Mesendoderm (in vitro differentiated cells): ENCODE measurements around the gene RAPGEF5.

Source experiments
- DNase-seq: peaks from one replicate; pipeline ENCODE4 v3.0.0; 2013
- H2AK5ac ChIP-seq: 2 replicates; pipeline ENCODE4 v1.6.1; 2013; ENCODE audit warnings: low read length, inconsistent platforms
- H2BK120ac ChIP-seq: 2 replicates; pipeline ENCODE4 v1.6.1; 2013; ENCODE audit warnings: low read depth, mild to moderate bottlenecking, low read length, moderate library complexity, mixed read lengths
- H2BK15ac ChIP-seq: replicated peaks from 2 replicates; pipeline ENCODE4 v1.6.1; 2013; ENCODE audit warnings: low read depth, mild to moderate bottlenecking, moderate library complexity
- H2BK5ac ChIP-seq: 2 replicates; pipeline ENCODE4 v1.6.1; 2013; ENCODE audit warnings: low read length, inconsistent platforms
- H3K18ac ChIP-seq: 2 replicates; pipeline ENCODE4 v1.6.1; 2013; ENCODE audit warnings: mild to moderate bottlenecking, low read length, mixed read lengths
- H3K23ac ChIP-seq: one replicate; pipeline ENCODE4 v1.6.1; 2013; ENCODE audit warnings: low read length
- H3K27ac ChIP-seq: 2 replicates; pipeline ENCODE4 v1.5.1; 2013; ENCODE audit warnings: low read depth, mild to moderate bottlenecking, inconsistent platforms, low read length, moderate library complexity
- H3K27me3 ChIP-seq: 2 replicates; pipeline ENCODE4 v1.6.1; 2013; ENCODE audit warnings: low read length, control low read depth, mild to moderate bottlenecking, inconsistent platforms; ENCODE audit not compliant: insufficient read depth, poor library complexity
- H3K36me3 ChIP-seq: 2 replicates; pipeline ENCODE4 v1.6.1; 2013; ENCODE audit warnings: low read length, inconsistent platforms; ENCODE audit not compliant: control insufficient read depth, insufficient read depth
- H3K4ac ChIP-seq: one replicate; pipeline ENCODE4 v1.6.1; 2013; ENCODE audit warnings: low read depth, mild to moderate bottlenecking, low read length, moderate library complexity
- H3K4me1 ChIP-seq: 2 replicates; pipeline ENCODE4 v1.6.1; 2013; ENCODE audit warnings: low read depth, low read length, inconsistent platforms; ENCODE audit not compliant: control insufficient read depth
- H3K4me2 ChIP-seq: 2 replicates; pipeline ENCODE4 v1.6.1; 2013; ENCODE audit warnings: low read length
- H3K4me3 ChIP-seq: 2 replicates; pipeline ENCODE4 v1.5.1; 2013; ENCODE audit warnings: mild to moderate bottlenecking, low read length
- H3K56ac ChIP-seq: one replicate; pipeline ENCODE4 v1.6.1; 2013; ENCODE audit warnings: low read length
- H3K79me1 ChIP-seq: 2 replicates; pipeline ENCODE4 v1.6.1; 2013; ENCODE audit warnings: low read length, inconsistent platforms
- H3K79me2 ChIP-seq: 2 replicates; pipeline ENCODE4 v1.6.1; 2013; ENCODE audit warnings: mild to moderate bottlenecking, low read length; ENCODE audit not compliant: control insufficient read depth, insufficient read depth
- H3K9ac ChIP-seq: 2 replicates; pipeline ENCODE4 v1.6.1; 2013; ENCODE audit warnings: low read length, inconsistent platforms
- H4K5ac ChIP-seq: one replicate; pipeline ENCODE4 v1.6.1; 2013; ENCODE audit warnings: low read length
- H4K8ac ChIP-seq: one replicate; pipeline ENCODE4 v1.6.1; 2013; ENCODE audit warnings: low read depth, mild to moderate bottlenecking, control low read depth, low read length, moderate library complexity
- WGBS: extraction: QIAGEN DNeasy Blood & Tissue Kit; methylation state at CpG from one replicate; pipeline ENCODE4 v1.1.7; 2013; ENCODE audit warnings: low lambda C conversion rate, missing lambda C conversion rate; ENCODE audit not compliant: insufficient coverage; ENCODE audit errors: extremely low coverage; 5-methylcytosine and 5-hydroxymethylcytosine counted together

The RAPGEF5 gene

GRCh38 chr7:22400936-22401553 is 44.1 kb upstream of the RAPGEF5 start:
- no peak overlapping the region for H4K5ac ChIP-seq
- H3K27ac ChIP-seq = no peak overlapping the region
- no peaks in the 10 kb centered on the region for H3K79me1 ChIP-seq
- DNase-seq = no peak
- no peak overlapping the region for H3K4ac ChIP-seq
- no peak overlapping the region for H4K8ac ChIP-seq
- no peak overlapping the region for H3K4me2 ChIP-seq
- H3K56ac ChIP-seq = no peak overlapping the region
- H2AK5ac ChIP-seq = no peak overlapping the region
- no peaks in the 10 kb centered on the region for H3K27me3 ChIP-seq
- H2BK120ac ChIP-seq = no peak overlapping the region
- no peak overlapping the region for H2BK5ac ChIP-seq
- no peak overlapping the region for H3K4me3 ChIP-seq
- H3K79me2 ChIP-seq = no peaks in the 10 kb centered on the region
- no peaks in the 10 kb centered on the region for H3K4me1 ChIP-seq
- no peak overlapping the region for H3K18ac ChIP-seq
- no peak overlapping the region for H3K9ac ChIP-seq
- WGBS = no CpG with 5 or more reads among the region's 3 CpGs
- no peak overlapping the region for H2BK15ac ChIP-seq
- H3K23ac ChIP-seq = no peak overlapping the region
- H3K36me3 ChIP-seq = no peaks in the 10 kb centered on the region

GRCh38 chr7:22400150-22400814 is 43.3 kb upstream of the RAPGEF5 start:
- Histone ChIP-seq H3K4ac (no peak overlapping the region), H4K8ac (no peak overlapping the region), H3K4me2 (no peak overlapping the region), H3K27ac (no peak overlapping the region), H3K79me1 (no peaks in the 10 kb centered on the region), H3K4me1 (no peaks in the 10 kb centered on the region), H3K18ac (no peak overlapping the region), H3K23ac (no peak overlapping the region), H3K4me3 (no peak overlapping the region), H2AK5ac (no peak overlapping the region), H3K36me3 (no peaks in the 10 kb centered on the region), H3K79me2 (no peaks in the 10 kb centered on the region), H3K9ac (no peak overlapping the region), H2BK15ac (no peak overlapping the region), H2BK120ac (no peak overlapping the region), H4K5ac (no peak overlapping the region), H3K27me3 (no peaks in the 10 kb centered on the region), H2BK5ac (no peak overlapping the region), H3K56ac (no peak overlapping the region)
- WGBS = no CpG with 5 or more reads among the region's 10 CpGs
- DNase-seq = no peak

- Histone ChIP-seq H3K36me3 (no peaks in the 10 kb centered on the region), H2BK15ac (no peak overlapping the region), H3K4me3 (no peak overlapping the region), H2BK120ac (no peak overlapping the region), H4K8ac (no peak overlapping the region), H3K56ac (no peak overlapping the region), H3K4me2 (no peak overlapping the region), H3K4ac (no peak overlapping the region), H3K79me1 (no peaks in the 10 kb centered on the region), H2BK5ac (no peak overlapping the region), H3K79me2 (no peaks in the 10 kb centered on the region), H3K4me1 (no peaks in the 10 kb centered on the region), H3K9ac (no peak overlapping the region), H3K23ac (no peak overlapping the region), H3K18ac (no peak overlapping the region), H3K27ac (no peak overlapping the region), H3K27me3 (no peaks in the 10 kb centered on the region), H2AK5ac (no peak overlapping the region), H4K5ac (no peak overlapping the region)
- no CpG with 5 or more reads among the region's 2 CpGs for WGBS
- DNase-seq = no peak
These were observed 42.6 kb upstream of the RAPGEF5 start for GRCh38 chr7:22399546-22399945.

- H2AK5ac ChIP-seq = no peak overlapping the region
- H3K4me3 ChIP-seq = no peak overlapping the region
- DNase-seq = no peak
- H3K23ac ChIP-seq = no peak overlapping the region
- no peak overlapping the region for H4K8ac ChIP-seq
- H2BK15ac ChIP-seq = no peak overlapping the region
- H3K4ac ChIP-seq = no peak overlapping the region
- no peaks in the 10 kb centered on the region for H3K36me3 ChIP-seq
- H3K27me3 ChIP-seq = no peaks in the 10 kb centered on the region
- no peak overlapping the region for H2BK120ac ChIP-seq
- no peak overlapping the region for H3K9ac ChIP-seq
- no peak overlapping the region for H3K4me2 ChIP-seq
- no peak overlapping the region for H3K27ac ChIP-seq
- no peaks in the 10 kb centered on the region for H3K79me1 ChIP-seq
- H3K56ac ChIP-seq = no peak overlapping the region
- H3K79me2 ChIP-seq = no peaks in the 10 kb centered on the region
- H2BK5ac ChIP-seq = no peak overlapping the region
- H4K5ac ChIP-seq = no peak overlapping the region
- H3K18ac ChIP-seq = no peak overlapping the region
- H3K4me1 ChIP-seq = no peaks in the 10 kb centered on the region
These were observed 42.1 kb upstream of the RAPGEF5 start for GRCh38 chr7:22399091-22399490.

GRCh38 chr7:22397981-22398380 is 41.0 kb upstream of the RAPGEF5 start:
- Histone ChIP-seq H3K56ac (no peak overlapping the region), H3K23ac (no peak overlapping the region), H2AK5ac (no peak overlapping the region), H4K5ac (no peak overlapping the region), H3K4me3 (no peak overlapping the region), H3K18ac (no peak overlapping the region), H3K79me1 (no peaks in the 10 kb centered on the region), H3K4ac (no peak overlapping the region), H2BK5ac (no peak overlapping the region), H3K4me1 (no peaks in the 10 kb centered on the region), H3K4me2 (no peak overlapping the region), H3K79me2 (no peaks in the 10 kb centered on the region), H3K27me3 (no peaks in the 10 kb centered on the region), H3K9ac (no peak overlapping the region), H4K8ac (no peak overlapping the region), H2BK120ac (no peak overlapping the region), H2BK15ac (no peak overlapping the region), H3K36me3 (no peaks in the 10 kb centered on the region), H3K27ac (no peak overlapping the region)
- WGBS = no CpG with 5 or more reads among the region's 5 CpGs
- DNase-seq = no peak

- H3K9ac ChIP-seq = no peak overlapping the region
- H3K56ac ChIP-seq = no peak overlapping the region
- H3K79me1 ChIP-seq = no peaks in the 10 kb centered on the region
- no peaks in the 10 kb centered on the region for H3K79me2 ChIP-seq
- no peak overlapping the region for H3K4ac ChIP-seq
- H2BK5ac ChIP-seq = no peak overlapping the region
- no peak overlapping the region for H2BK120ac ChIP-seq
- no peak overlapping the region for H2BK15ac ChIP-seq
- no CpG with 5 or more reads among the region's 6 CpGs for WGBS
- no peak overlapping the region for H3K4me2 ChIP-seq
- no peak overlapping the region for H4K8ac ChIP-seq
- H3K23ac ChIP-seq = no peak overlapping the region
- H3K4me3 ChIP-seq = no peak overlapping the region
- H3K27me3 ChIP-seq = no peaks in the 10 kb centered on the region
- H3K27ac ChIP-seq = no peak overlapping the region
- no peaks in the 10 kb centered on the region for H3K36me3 ChIP-seq
- no peak overlapping the region for H3K18ac ChIP-seq
- no peak for DNase-seq
- no peak overlapping the region for H2AK5ac ChIP-seq
- no peak overlapping the region for H4K5ac ChIP-seq
- H3K4me1 ChIP-seq = no peaks in the 10 kb centered on the region
These were observed 38.3 kb upstream of the RAPGEF5 start for GRCh38 chr7:22395222-22395621.
